ENCODE data around the gene EEF1G.

The EEF1G gene

DNA sequence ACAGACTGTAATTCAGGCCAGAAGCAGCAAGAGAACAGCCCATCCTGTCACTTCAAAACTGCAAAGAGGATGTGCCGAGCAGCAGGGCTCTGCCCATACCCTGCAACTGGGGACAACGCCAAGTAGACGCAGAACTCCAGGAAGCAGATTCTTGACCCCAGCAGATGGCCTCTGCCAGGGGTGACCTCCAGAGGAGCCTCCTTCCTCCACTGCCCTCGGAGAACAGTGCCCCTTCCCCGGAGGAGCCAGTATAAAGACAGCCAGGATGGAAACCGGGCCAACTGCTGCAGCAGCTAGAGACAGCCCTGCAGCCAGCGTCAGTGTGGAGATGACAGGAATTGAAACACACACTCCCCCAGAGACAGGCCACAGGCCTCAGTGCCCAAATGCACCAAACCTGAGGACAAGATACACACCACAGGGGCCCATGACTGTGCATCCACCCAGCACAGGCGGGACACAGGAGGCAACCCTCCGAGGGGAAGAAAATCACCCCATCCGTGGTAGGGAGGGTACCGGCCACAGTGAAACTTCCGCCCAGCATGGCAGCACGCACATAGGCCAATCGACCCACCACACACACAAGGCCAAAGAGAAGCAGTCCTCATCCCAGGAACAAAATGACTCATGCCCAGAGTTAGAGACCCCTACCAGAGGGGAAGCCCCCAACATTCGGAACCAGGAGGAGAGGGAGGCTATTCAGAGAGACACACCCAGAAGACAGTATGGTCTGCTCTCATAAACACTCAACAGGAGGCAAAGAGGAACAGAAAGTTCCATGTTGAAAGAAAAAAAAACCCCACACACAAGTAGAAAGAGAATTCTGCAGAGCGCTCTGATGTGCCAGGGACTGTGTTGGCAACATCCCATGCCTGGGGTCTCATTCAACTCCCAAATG, 32.6 kb downstream of the EEF1G start:
- no peak for DNase-seq (ENCODE audit: low read depth in 2 of 2)

DNA sequence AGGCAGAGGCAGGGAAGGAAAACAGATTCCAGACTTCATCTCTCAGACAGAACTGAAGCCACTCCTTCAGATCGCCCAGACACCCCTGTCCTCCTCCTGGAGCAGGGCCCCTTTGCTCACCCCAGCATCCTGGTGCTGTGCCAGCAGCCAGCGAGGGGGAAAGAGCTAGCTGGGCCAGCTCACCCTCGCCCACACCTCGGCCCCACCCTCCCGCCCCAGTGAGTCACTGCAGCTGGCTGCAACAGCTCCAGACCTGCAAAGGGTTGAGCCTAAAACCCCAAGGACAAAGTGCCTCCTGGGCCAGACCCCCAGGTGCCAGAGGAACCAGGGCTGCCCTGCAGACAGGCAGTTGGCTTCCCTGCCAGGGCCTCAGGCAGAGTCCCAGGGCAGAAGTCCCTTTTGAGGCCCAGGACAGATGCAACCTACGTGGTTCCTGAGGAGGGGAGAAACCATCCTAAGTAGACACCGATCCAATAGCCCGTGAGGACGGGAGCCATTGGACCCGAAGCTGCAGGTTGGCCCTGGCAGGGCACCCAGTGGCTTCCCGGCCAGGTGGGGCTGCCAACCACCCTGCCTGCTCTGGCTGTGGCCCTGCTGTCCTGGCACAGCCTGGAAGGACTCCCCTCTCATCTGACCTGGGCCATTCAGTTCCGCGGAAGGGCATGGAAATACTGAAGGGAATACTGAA, 34.3 kb downstream of the EEF1G start:
- no peak for DNase-seq (ENCODE audit: low read depth in 2 of 2)

DNA sequence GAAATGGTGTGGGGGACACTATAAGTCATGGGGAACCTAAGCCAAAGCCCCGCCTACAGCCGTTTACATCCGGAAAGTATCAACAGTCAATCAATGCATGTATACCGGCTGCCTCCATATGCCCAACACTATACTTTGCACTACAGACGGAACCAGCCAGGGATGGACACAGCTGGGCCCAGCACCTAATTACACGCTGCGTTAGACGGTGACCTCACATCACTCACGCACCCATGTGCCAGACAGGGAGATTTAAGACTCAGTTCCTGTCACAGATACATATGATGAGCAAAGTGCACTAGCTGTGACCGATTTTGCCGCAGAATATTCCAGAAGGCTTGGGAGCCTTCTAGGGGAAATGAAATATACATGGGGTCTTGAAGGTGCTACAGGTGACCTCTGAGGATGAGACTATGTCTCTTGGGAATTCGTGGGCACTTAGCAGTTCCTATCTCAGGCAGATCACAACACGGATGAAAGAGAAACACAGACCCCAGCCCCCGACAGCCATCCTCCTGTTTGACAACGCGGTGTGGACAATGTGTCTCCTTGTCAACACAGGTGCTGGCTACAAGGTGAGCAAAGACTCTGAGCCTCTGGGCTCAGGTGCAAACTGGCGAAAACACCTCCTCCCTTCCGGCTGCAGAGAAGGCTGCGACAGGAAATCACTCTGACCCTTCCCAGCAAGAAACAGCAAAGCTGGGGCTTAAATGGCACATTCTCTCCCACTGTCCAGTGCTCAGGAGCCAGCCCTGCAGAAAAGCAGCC, 35.0 kb downstream of the EEF1G start:
- no peak for DNase-seq (ENCODE audit: low read depth in 2 of 2)

DNA sequence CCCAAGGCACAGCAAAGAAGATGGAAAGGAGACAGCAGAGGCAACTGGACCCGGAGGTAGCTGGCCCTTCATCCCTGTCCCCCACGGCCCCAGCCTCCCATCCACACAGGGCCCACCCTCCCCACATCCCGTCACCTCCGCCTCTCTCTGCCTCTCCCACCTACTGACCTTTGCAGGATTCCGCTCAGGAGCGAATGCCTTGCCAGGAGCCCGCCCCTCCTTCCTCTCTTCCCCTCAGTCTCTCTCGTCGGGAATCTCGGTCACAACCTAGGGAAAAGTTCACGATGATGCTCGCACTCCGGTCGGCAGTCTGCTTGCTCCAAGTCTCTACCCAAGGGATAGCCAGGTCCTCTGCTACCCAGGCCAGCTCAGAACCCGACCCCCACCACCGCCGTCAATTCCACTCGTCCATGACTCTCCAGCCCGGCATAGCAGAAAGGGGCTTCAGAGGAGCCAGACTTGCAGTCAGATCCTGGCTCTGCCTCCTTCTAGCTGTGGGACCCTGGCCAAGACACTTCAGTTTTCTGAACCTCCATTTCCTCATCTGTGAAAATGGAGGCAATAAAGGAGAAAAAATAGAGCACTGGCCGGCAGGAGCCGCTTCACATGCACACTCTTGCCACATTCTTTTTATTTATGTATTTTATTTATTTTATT, 37.3 kb downstream of the EEF1G start:
- DNase-seq (ENCODE audit: low read depth in 2 of 2): no peak

DNA sequence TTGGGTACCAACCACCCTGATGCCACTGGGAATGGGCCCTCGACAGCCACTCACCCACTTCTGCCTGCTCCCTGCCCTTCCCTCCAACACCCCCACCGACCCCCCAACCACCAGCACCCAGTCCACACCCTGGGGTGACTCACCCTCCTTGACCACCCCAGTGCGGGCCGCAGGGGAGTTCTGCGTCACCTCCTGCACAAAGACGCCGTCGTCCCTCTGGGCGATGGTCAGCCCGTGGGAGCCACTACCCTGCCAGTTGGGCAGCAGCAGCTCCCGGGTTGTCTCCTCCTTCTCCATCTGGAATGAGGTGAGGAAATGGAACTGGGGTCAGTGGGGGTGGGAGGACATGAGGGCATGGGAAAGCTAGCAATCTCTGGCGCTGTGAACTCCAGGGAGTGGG, 37.9 kb downstream of the EEF1G start:
- no peak for DNase-seq (ENCODE audit: low read depth in 2 of 2)

DNA sequence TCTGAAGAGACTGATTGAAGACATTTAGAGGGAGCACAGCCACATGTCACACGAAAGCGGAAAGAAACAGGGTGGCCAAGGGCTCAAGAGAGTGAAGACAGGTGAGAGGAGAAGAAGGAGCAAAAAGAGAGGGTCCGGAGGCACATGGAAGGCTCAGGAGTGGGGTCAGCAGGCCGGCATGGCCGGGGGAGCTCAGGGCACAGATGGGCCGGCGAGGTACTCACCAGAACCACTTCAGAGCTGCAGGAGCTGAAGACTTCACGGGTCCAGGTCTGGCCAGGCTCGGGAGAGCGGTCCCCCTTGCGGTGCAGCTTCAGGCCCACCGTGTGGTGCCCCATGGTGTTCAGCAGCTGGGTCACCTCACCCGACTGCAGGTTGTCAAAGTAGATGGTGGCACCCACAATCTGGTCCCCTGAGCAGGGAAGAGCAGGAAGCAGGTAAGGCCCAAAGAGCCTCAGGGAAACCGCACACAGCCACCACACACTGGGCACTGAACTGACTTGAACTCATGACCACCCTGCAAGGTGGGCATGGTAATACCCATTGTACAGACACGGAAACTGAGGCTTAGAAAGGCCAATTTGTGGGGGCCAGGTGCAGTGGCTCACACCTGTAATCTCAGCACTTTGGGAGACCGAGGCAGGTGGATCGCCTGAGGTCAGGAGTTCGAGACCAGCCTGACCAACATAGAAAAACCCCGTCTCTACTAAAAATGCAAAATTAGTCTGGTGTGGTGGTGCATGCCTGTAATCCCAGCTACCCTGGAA, 38.7 kb downstream of the EEF1G start:
- no peak for DNase-seq (ENCODE audit: low read depth in 2 of 2)

DNA sequence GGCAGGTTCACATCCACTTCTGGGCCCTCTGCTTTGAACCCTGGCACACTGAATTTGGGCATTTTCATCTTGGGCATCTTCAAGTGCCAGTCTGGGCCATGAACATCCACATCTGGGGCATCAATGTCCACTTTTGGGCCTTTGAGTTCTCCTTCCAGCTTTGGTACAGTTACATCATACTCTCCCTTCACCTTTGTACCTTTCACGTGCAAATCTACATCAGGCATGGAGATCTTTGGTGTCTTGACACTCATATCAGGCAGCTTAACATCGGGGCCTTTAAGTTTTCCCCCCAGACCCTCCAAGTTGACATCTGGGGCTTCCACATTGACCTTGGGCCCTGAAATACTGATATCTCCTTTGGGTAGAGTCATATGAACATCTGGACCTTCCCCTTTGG, 41.6 kb downstream of the EEF1G start:
- DNase-seq (ENCODE audit: low read depth in 2 of 2): no peak

DNA sequence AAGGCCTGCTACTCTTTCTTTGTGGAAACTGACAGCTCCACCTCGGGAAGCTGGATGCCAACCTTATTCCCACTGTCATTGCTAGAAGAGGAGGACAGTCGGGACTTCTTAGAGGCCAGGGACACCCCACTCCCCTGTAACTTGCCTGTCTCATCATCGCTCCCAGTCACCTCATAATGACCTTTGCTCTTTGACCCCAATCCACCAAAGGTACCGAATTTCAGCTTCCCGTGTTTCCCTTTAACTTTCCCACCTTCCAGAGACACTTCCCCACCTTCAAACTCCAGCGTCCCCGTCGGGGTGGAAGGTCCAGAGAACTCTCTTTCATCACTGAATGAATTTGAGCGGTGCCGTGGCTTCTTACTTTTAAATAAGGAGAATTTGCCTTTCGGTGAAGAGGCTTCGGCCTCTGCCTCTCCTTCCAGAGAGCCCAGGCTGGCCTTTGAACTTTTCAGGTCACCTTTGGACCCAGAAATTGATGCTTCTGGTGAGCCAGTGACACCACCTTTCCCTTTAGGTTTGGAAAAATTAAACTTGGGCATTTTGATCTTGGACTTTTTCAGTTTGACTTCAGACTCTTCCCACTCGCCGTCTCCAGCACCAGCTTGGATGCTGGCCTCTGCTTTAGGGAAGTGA, 56.8 kb downstream of the EEF1G start:
- no peak for DNase-seq (ENCODE audit: low read depth in 2 of 2)

DNA sequence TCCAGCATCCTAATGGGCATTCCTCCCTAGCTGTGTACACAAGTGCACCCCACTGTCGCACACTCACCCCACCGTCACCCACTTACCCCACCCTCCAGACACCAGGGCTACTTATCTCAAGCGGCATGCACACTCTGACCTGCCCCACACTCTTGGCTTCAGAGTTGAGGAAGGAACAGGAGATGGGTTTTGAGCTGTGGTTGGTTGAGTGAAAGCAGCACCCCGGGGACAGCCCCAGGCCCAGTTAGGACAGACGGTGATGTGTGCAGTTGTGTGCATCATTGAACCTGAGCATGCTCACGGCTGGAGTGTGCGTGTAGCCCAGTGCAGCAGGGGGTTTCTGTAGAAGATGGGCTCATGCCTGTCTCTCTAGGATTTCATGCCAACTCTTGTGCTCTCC, 59.5 kb downstream of the EEF1G start:
- no peak for DNase-seq (ENCODE audit: low read depth in 2 of 2)

DNA sequence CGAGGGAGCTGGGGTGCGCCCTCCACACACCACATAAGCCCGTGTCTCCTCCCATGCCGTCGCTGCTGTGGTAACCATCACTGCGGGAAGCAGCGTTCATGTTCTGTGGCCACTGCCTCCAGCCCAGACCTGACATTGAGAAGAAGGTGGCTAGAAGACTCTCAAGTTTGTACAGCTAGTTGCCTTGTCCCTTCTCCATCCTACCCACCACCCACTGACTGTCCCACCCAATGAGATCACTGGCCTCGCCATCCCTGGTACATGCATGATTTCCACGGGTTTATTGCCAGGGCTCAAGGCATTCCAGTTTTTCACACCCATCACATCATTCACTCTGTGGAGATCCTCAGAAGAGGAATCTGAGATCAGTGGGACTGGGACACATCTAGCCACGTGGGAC, 60.1 kb downstream of the EEF1G start:
- DNase-seq (ENCODE audit: low read depth in 2 of 2): no peak

DNA sequence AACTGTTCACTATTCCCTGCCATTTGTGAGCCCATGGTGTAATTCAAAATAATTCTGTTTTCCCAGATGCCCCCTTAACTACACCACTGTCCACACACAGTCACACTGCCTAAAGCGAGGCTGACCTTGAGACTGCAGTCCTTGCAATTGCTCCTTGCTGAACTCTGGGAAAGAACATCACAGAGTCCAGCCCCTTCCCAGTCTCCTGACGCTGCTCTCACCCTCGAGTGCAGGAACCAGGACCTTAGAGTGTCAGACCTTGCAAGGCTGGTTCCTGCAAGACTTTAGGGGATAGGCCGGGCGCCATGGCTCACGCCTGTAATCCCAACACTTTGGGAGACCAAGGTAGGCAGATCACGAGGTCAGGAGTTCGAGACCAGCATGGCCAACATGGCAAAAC, 60.7 kb downstream of the EEF1G start:
- DNase-seq (ENCODE audit: low read depth in 2 of 2): no peak
